HG03354 (cell line): Measurements from ENCODE around the gene CCDC8.
"Not testable (repeated sequence)": the region's sequence is repeated elsewhere in the genome, so short reads cannot be mapped to it uniquely, and the experiment has no call there.

Experiments
- ATAC-seq: cut with Tn5 transposase; IDR thresholded peaks from one replicate; pipeline ENCODE4 v1.9.1; 2021; ENCODE audit warnings: mild to moderate bottlenecking; ENCODE audit not compliant: unreplicated experiment, poor library complexity, severe bottlenecking

The CCDC8 gene

DNA sequence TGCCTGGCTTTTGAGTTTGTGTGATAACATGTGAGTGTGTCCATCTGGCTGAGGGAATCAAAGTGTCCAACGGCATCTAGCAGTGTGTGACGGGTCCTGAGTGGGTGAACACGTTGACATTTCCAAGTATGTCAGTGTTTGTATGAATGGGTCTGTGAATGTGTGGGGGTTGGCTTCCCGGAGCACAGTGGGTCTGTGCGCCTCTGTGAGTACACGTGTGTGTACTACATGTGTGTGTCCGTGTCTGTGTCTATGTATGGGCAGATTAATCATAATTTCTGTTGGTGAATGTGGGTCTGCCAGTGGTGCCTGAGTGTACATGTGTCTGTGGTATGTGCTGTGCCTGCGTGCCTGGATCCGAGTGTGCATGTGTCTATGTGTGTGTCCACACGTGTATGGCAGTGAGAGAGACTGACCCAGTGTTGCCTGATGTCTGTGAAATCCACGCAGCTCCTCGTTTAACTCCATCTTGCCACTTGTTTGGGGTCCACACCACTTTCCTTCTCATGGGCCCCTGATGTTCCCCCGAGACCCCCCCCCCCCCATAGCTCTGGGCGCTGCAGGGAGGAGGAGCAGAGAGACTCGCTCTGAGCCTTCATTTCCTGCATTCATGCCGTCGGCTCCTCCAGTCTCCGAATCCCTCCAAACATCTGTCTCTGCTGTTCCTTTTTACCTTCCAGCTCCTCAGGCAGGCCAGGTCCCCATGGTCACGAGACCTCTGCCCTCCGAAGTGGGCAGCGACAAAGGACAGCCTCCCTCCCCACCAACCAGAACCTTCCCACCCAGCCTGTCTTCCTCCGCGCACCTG, 5.3 kb downstream of the CCDC8 start:
- ATAC-seq = no peak

DNA sequence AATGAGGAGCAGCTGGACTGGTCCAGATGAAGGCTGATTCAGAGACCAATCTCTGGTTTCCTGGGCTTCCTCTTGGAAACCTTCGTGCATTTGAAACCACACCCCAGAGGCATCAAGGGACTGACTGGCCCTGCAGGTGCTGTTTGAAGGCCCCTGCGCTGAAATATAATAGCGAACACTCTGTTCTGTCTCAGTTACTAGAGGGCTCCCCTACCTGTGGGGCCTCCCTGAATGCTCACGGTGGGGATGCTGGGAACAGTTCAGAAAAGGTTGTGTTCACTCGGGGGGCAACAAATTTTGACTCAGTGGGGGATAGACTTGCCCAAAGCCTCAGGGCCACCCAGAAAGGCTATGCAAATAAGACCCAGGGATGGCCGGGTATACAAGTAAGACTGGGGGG, 6.4 kb downstream of the CCDC8 start:
- ATAC-seq = no peak

GRCh38 chr19:46404753-46405468, 8.5 kb downstream of the CCDC8 start:
- ATAC-seq = no peak

- ATAC-seq = no peak
Observed at GRCh38 chr19:46404055-46404752, 9.2 kb downstream of the CCDC8 start.

GRCh38 chr19:46402725-46403124, 10.6 kb downstream of the CCDC8 start:
- ATAC-seq = no peak

DNA sequence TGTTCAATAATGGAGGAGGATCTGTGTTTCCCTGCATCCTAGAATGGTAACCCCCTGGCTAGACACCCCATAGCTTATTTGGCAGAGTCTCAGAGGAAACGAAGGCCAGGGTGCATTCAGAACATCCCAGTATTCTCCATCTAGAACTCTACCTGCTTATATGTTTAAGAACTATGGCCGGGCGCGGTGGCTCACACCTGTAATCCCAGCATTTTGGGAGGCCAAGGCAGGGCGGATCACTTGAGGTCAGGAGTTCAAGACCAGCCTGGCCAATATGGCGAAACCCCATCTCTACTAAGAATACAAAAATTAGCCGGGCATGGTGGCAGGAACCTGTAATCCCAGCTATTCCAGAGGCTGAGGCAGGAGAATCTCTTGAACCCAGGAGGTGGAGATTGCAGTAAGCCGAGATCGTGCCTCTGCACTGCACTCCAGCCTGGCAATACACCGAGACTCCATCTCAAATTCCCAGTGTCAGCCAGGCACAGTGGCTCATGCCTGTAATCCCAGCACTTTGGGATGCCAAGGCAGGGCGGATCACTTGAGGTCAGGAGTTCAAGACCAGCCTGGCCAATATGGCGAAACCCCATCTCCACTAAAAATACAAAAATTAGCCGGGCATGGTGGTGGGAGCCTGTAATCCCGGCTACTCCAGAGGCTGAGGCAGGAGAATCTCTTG, 15.4 kb downstream of the CCDC8 start:
- ATAC-seq = not testable (repeated sequence)

- no peak for ATAC-seq
Observed at GRCh38 chr19:46394402-46394797, 19.0 kb downstream of the CCDC8 start.

GRCh38 chr19:46393456-46394401, 19.6 kb downstream of the CCDC8 start:
- ATAC-seq = no peak

- ATAC-seq = no peak
Observed at GRCh38 chr19:46392837-46393236, 20.5 kb downstream of the CCDC8 start.

DNA sequence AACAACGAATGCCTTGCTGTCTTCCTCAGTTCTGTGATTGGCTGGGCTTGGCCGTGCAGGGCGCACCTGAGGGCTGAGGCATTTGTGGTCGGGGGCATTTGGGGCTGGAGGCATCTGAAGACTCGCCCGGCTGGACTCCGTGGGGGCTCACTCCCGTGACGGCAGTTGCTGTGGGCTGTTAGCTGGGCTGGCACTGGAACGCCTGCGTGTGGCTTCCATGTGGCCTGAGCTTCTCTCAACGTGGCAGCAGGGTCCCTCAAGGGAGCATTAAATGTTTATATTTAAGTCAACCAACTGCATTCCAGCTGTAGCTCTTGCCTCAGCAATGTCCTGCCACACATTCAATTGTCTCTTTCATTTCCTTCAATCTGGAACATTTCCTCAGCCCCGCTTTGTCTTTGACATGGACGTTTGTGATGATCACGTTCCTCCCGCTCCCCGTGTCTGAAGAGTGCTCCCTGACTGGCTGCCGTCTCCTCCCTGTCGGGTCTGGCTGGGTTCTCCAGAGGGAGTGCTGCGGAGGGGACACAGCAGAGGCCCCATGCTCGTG, 21.0 kb downstream of the CCDC8 start:
- no peak for ATAC-seq

DNA sequence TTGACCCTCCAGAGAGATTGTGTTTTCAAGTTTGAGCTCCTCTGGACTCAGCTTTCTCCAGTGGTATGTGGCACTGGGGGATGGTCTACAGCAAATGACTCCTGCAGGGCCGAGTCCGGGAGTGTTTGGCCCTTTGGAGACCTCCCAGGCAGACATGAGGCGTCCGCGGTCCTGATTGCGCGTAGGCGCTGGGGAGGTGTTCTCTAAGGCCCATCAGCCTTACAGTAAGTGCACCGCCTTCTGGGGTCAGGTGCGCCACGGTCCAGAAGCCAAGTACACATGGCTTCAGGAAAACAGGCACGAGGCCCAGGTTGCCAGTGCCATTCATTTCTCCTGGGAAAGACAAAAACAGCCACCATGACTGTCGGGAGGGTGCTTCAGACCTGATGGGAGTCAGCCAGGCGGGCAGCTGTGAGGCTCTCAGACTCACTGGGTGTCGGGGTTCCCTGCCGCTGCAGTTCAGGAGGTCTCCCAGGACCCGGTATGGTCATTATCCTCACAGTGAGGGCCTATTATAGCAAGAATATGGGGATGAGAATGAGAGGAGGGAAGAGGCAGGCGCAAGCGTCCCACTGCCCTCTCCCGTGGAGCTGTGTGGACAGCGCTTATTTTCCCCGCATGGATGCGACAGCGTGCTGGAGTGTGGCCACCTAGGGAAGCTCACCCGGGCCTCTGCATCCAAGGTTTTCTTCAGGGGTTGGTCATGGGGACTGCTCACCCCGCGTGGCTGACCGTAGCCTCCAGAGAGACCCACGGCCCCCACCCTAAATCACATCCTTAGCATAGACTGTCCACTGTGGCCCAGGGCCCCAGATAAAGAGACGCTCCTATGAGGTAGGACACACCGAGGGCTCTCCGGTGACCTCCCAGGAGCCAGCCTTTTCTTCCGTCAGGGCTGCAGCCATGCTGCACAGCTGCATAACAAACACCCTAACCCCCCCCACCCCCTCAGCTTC, 21.8 kb downstream of the CCDC8 start:
- ATAC-seq = no peak

GRCh38 chr19:46390866-46391265, 22.5 kb downstream of the CCDC8 start:
- no peak for ATAC-seq

- no peak for ATAC-seq
Observed at GRCh38 chr19:46390121-46390858, 23.1 kb downstream of the CCDC8 start.

DNA sequence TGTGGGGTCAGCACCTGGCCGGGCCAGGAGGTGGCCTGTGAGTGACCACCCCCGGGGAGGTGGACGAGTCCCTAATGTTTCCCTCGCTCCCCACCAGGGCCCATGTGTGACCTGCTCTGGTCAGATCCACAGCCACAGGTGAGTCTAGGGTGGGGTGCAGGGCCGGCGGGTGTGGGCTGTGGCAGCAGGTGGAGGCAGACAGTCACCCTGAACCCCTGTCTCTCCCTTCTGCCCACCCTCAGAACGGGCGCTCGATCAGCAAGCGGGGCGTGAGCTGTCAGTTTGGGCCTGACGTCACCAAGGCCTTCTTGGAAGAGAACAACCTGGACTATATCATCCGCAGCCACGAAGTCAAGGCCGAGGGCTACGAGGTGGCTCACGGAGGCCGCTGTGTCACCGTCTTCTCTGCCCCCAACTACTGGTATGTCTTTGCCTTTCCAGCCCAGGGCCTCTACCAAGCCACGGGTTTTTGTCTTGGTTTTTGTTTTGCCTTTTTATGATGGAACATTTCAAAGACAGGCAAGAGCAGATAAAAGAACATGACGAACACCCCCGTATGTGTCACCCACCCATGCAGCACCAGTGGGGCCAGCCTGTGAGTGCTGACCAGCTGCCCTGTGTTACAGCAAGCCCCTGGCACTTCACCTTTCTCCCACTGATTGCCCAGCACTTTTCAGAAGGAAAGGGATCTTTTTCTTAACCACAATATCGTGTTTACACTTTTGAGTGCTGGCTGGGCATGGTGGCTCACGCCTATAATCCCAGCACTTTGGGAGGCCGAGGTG, 24.9 kb downstream of the CCDC8 start:
- no peak for ATAC-seq

DNA sequence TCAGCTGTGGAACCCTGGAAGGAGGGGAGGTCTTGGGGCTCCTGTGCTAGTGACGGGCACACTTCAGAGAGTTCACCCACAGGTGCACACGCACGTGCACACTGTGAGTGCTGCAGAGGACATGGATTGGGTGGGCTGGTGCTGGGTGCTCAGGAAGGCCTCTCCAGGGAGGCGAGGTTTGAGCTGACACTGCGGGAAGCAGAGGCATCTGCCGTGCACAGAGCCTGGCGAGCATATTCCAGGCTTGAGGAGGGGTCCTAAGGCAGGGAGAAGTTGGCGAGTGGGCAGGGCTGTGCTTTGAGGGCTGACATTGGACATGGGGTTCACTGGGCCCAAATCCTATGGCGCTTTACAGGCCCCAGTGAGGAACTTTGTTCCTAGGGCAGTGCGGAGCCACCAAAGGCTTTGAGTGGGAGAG, 25.6 kb downstream of the CCDC8 start:
- no peak for ATAC-seq

DNA sequence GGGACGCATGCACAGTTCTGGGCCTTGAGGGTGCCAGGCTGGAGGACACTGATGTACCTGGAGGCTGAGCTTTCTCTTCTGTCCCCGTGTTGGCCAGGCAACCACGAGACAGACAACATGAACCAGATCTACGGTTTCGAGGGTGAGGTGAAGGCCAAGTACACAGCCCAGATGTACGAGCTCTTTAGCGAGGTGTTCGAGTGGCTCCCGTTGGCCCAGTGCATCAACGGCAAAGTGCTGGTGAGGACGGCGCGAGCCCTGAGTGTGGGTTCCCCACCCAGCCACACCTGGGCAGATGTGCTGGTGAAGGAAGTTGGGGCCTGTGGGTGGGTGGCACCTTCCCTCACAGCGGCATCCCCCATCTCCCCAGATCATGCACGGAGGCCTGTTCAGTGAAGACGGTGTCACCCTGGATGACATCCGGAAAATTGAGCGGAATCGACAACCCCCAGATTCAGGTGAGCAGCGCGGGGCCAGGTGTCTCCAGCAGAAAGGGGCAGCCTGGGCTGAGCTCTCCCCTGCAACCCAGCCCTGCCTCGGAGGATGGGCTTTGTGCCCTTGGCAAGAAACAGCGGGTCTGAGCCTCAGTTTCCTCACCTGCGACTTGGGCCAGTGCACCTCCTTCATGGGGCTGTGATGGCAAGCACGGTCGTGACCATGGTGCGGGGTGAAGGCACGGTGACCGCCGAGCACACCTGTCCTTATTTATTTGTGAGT, 26.2 kb downstream of the CCDC8 start:
- no peak for ATAC-seq
